PFSK-1 (cell line): ENCODE data around the gene TSPAN14.

Experiments used
- FOXP2 ChIP-seq: optimal IDR thresholded peaks from 2 replicates; pipeline ENCODE3; 2011; ENCODE audit warnings: borderline replicate concordance, control low read depth, inconsistent platforms; ENCODE audit not compliant: insufficient read depth; ENCODE audit errors: extremely low read length, extremely low read depth
- POLR2AphosphoS5 ChIP-seq: IDR thresholded peaks from 2 replicates; pipeline ENCODE4 v1.6.1; 2012; ENCODE audit warnings: low read depth, mild to moderate bottlenecking, control low read depth, low read length, moderate library complexity
- REST ChIP-seq, 2 experiments: IDR thresholded peaks; 2 replicates each; pipeline versions ENCODE4 v1.6.1 to v1.8.0; 2011 to 2012; ENCODE audit warnings: low read depth in 2 of 2, low read length in 2 of 2, control low read depth in 1 of 2, inconsistent platforms in 1 of 2, mild to moderate bottlenecking in 1 of 2, moderate library complexity in 1 of 2; ENCODE audit not compliant: insufficient read depth in 1 of 2
- SIN3A ChIP-seq: IDR thresholded peaks from 2 replicates; pipeline ENCODE4 v1.6.1; 2012; ENCODE audit warnings: mild to moderate bottlenecking, low read length, moderate library complexity, borderline replicate concordance; ENCODE audit not compliant: insufficient read depth
- TAF1 ChIP-seq: IDR thresholded peaks from 2 replicates; pipeline ENCODE4 v1.6.1; 2012; ENCODE audit warnings: low read length, control low read depth, borderline replicate concordance; ENCODE audit not compliant: insufficient read depth

Gene TSPAN14

GRCh38 chr10:80425901-80426300 is 28.2 kb upstream of the TSPAN14 start:
- TF ChIP-seq POLR2AphosphoS5 (no peak), TAF1 (no peak), SIN3A (no peak), FOXP2 (no peak), REST (IDR thresholded peaks at IDR 0.05; ENCODE audit: insufficient read depth in 1 of 2, low read depth in 2 of 2, low read length in 2 of 2) (no peak)

DNA sequence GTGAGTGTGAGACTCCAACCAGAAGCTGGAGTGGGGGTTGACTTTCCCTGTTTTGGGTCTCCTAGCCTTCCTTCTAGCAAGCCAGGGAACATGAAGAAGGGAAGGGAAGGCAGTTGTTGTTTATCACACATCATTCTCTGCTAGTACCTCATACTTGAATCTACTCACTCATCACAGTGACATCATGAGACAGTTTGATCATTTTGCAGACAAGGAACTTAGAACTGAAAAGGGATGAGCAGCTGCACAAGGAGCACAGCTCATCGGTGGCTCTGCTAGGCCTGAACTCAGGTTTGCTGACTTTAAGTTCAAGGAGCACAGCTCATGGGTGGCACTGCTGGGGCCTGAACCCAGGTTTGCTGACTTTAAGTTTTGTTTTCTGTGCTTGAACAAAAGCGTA is 26.6 kb upstream of the TSPAN14 start:
- TF ChIP-seq POLR2AphosphoS5 (no peak), REST (IDR thresholded peaks at IDR 0.05; ENCODE audit: insufficient read depth in 1 of 2, low read depth in 2 of 2, low read length in 2 of 2) (no peak), SIN3A (no peak), FOXP2 (no peak), TAF1 (no peak)

DNA sequence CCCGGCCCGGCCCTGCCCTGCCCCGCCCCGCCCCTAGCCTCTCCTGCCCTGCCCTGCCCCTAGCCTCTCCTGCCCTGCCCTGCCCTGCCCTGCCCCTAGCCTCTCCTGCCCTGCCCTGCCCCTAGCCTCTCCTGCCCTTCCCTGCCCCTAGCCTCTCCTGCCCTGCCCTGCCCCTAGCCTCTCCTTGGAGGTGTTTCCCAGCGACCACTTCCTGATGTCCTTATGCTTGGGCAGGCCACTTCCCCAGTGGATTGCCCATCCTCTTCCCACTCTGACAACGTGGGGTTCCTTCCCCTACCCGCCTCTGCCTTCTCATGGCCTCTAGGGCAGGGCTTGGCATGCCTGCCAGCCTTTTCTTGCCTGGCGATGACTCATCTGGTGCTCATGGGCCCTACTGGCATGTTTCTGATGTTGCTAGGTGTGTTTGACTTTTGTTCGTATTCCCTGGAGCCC is 24.6 kb upstream of the TSPAN14 start:
- no peak for TF ChIP-seq REST (IDR thresholded peaks at IDR 0.05; ENCODE audit: insufficient read depth in 1 of 2, low read depth in 2 of 2, low read length in 2 of 2)
- no peak for TF ChIP-seq TAF1
- TF ChIP-seq FOXP2, result no peak
- no peak for TF ChIP-seq SIN3A
- no peak for TF ChIP-seq POLR2AphosphoS5

DNA sequence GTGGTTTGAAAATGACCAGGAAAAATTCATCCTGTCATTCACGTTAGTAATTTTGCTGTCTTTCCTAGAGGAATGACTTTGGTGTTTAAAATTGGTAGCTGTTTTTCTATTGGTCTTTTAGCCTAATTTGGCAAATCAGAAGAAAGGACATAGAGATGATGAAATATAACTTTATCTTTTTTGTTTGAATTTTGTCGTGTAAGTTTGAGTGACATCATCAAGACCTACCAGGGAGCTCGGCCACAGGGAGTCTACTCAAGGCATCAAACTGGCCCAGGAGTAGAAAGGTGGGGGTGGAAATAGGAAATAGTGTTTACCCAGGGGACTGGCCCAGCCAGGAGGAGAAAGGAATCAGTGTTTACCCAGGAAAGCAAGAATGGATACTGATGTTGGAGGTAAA is 21.0 kb upstream of the TSPAN14 start:
- TF ChIP-seq SIN3A (no peak), FOXP2 (no peak), POLR2AphosphoS5 (no peak), REST (IDR thresholded peaks at IDR 0.05; ENCODE audit: insufficient read depth in 1 of 2, low read depth in 2 of 2, low read length in 2 of 2) (no peak), TAF1 (no peak)

DNA sequence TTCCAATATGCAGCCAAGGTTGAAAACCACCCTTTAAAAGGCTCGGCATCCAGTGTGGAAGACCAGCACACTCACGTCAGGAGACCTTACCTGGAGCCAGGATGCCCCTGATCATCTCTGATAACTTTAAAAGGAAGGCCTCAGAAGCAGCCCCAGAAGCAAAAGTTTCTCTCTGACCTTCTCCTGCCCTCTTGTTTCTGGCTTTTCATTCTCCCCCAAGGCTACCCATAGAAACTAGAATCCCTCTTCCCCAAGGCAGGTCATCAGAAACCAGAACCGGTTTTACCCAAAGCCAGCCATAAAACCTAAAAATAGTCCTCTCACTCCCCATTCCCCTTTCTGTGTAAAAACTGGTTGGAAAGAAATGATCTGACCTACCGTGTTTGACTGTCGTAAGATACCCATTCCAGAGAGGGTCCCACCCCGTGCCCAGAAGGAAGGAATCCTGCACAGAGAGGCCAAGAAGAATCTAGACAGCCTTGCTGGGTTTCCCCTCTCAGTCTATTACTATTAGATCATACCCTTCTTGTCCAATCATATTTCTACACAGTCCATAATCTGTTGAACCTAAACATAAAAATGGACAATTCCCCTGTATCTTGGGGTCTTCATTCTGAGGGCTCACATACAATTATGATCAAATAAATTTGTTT is 17.5 kb upstream of the TSPAN14 start:
- TF ChIP-seq POLR2AphosphoS5, result no peak
- no peak for TF ChIP-seq FOXP2
- no peak for TF ChIP-seq REST (IDR thresholded peaks at IDR 0.05; ENCODE audit: insufficient read depth in 1 of 2, low read depth in 2 of 2, low read length in 2 of 2)
- no peak for TF ChIP-seq SIN3A
- TF ChIP-seq TAF1, result no peak
